ENCODE data around the gene POLE4. TPM values are rescaled to one million over a fixed set of nuclear protein-coding genes. Genes with fewer than 3 reads are reported as not detected.

Gene POLE4
- total RNA-seq, 2 experiments from 2014 or later: 69.7 to 76.5 TPM

GRCh38 chr2:75007061-75007460 is 48.6 kb downstream of the POLE4 start:
- H3K4me1 Mint-ChIP-seq (ENCODE audit: low read depth): no peaks in the 10 kb centered on the region
- no peaks in the 10 kb centered on the region for H3K9me3 Mint-ChIP-seq
- CTCF ChIA-PET: no interaction called here
- H3K27ac Mint-ChIP-seq: no peak overlapping the region
- peaks cover 5% of the 10 kb centered on the region for H3K36me3 Mint-ChIP-seq (ENCODE audit: low read depth)
- no peak for DNase-seq
- no peak overlapping the region for H3K4me3 Mint-ChIP-seq
- intact Hi-C loops (cut with micrococcal nuclease): no loop called here
- H3K27me3 Mint-ChIP-seq (ENCODE audit: low read depth): no peaks in the 10 kb centered on the region

DNA sequence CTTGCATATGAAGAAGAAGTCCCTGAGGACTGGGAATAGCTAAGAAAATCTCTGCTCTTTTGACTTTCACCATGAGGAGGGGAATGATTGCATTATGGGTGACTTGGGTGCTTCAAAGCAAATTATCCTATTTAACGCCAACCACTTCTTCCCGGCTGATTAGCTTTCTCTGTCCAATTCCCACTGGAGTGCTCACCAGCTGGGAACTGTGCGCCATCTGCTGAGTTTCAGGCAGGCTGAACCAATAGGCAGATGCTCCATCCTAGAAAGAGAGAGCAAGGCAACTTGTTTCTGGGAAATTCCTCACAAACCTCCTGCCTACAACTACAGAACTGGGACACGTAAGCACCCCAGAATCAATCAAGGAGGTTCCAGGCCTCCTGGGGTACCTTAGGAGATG is 49.4 kb downstream of the POLE4 start:
- Mint-ChIP-seq H3K4me3 (no peak overlapping the region), H3K27ac (no peak overlapping the region), H3K4me1 (ENCODE audit: low read depth) (no peaks in the 10 kb centered on the region), H3K27me3 (ENCODE audit: low read depth) (no peaks in the 10 kb centered on the region), H3K9me3 (no peaks in the 10 kb centered on the region), H3K36me3 (ENCODE audit: low read depth) (peaks cover 5% of the 10 kb centered on the region)
- CTCF ChIA-PET: no interaction called here
- no peak for DNase-seq
- intact Hi-C loops (cut with micrococcal nuclease): no loop called here

GRCh38 chr2:75010571-75010970 is 52.1 kb downstream of the POLE4 start:
- Mint-ChIP-seq H3K4me3 (no peak overlapping the region), H3K27me3 (ENCODE audit: low read depth) (no peaks in the 10 kb centered on the region), H3K4me1 (ENCODE audit: low read depth) (no peaks in the 10 kb centered on the region), H3K9me3 (no peaks in the 10 kb centered on the region), H3K36me3 (ENCODE audit: low read depth) (peaks cover 5% of the 10 kb centered on the region), H3K27ac (no peak overlapping the region)
- CTCF ChIA-PET: no interaction called here
- DNase-seq: no peak
- intact Hi-C loops (cut with micrococcal nuclease): no loop called here

DNA sequence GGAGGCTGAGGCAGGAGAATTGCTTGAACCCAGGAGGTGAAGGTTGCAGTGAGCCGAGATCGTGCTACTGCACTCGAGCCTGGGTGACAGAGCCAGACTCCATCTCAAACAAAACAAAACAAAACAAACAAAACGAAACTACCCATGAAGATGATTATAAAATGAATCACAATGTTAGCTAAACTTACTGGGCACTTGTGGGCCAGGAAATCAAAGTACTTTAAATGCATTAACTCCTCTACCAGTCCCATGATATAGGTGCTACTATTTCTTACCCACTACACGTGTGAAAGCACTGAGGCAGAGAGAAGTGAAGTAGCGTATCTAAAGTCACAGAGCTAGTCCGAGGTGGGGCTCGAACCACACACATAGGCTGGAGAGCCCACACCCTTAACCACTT is 53.6 kb downstream of the POLE4 start:
- H3K9me3 Mint-ChIP-seq: no peaks in the 10 kb centered on the region
- H3K4me3 Mint-ChIP-seq: no peak overlapping the region
- DNase-seq: no peak
- no peaks in the 10 kb centered on the region for H3K36me3 Mint-ChIP-seq (ENCODE audit: low read depth)
- intact Hi-C loops (cut with micrococcal nuclease): no loop called here
- H3K27me3 Mint-ChIP-seq (ENCODE audit: low read depth): no peaks in the 10 kb centered on the region
- no peaks in the 10 kb centered on the region for H3K4me1 Mint-ChIP-seq (ENCODE audit: low read depth)
- no peak overlapping the region for H3K27ac Mint-ChIP-seq
- CTCF ChIA-PET: no interaction called here

- H3K27ac Mint-ChIP-seq: no peak overlapping the region
- H3K4me3 Mint-ChIP-seq: no peak overlapping the region
- no peaks in the 10 kb centered on the region for H3K36me3 Mint-ChIP-seq (ENCODE audit: low read depth)
- no peak for DNase-seq
- CTCF ChIA-PET: no interaction called here
- no peaks in the 10 kb centered on the region for H3K9me3 Mint-ChIP-seq
- no peaks in the 10 kb centered on the region for H3K4me1 Mint-ChIP-seq (ENCODE audit: low read depth)
- H3K27me3 Mint-ChIP-seq (ENCODE audit: low read depth): no peaks in the 10 kb centered on the region
- intact Hi-C loops (cut with micrococcal nuclease): no loop called here
Measured at GRCh38 chr2:75018162-75018561, 59.7 kb downstream of the POLE4 start.

Other genes starting within 250 kb of the POLE4 start
- gene HK2, start 124.5 kb upstream of the POLE4 start, total RNA-seq: 10 to 100 TPM; 37.9 to 38.7 TPM
- gene TACR1, start 240.9 kb downstream of the POLE4 start, total RNA-seq: not detected